SK-N-SH (cell line): ENCODE results near the gene EPB41L2.

Experiments used
- CHD2 ChIP-seq: fragments of 150-350 bp; IDR thresholded peaks from 2 replicates; pipeline ENCODE4 v1.6.1; 2018; ENCODE audit warnings: low read length; ENCODE audit not compliant: partially characterized antibody
- CTCF ChIP-seq: fragments of 200-600 bp; sonication (generic); IDR thresholded peaks from 2 replicates; pipeline ENCODE4 v1.6.1; 2017; ENCODE audit warnings: antibody characterized with exemption, mild to moderate bottlenecking, moderate library complexity
- GATA2 ChIP-seq: sonication (generic); formaldehyde crosslinking; IDR thresholded peaks from 2 replicates; pipeline ENCODE4 v1.5.0; 2020; ENCODE audit warnings: mild to moderate bottlenecking, missing genetic modification reagents
- POLR2AphosphoS5 ChIP-seq: IDR thresholded peaks from 2 replicates; pipeline ENCODE4 v1.6.1; 2012; ENCODE audit warnings: low read depth, low read length
- RFX5 ChIP-seq: IDR thresholded peaks from 2 replicates; pipeline ENCODE4 v1.6.1; 2012; ENCODE audit warnings: mild to moderate bottlenecking, improper control_type of control experiment, low read length
- TAF1 ChIP-seq: IDR thresholded peaks from 2 replicates; pipeline ENCODE4 v1.6.1; 2012; ENCODE audit warnings: low read depth, mild to moderate bottlenecking, low read length, moderate library complexity, borderline replicate concordance
- USF1 ChIP-seq: IDR thresholded peaks from 2 replicates; pipeline ENCODE4 v1.4.0; 2012; ENCODE audit warnings: low read depth, borderline replicate concordance
- TF ChIP-seq, protein P1 (sequence below): IDR thresholded peaks from 2 replicates; pipeline ENCODE4 v1.6.1; 2012; ENCODE audit warnings: mild to moderate bottlenecking, low read depth, low read length, moderate library complexity
- TF ChIP-seq, protein P2 (sequence below): fragments of 150-350 bp; IDR thresholded peaks from 2 replicates; pipeline ENCODE4 v1.6.1; 2017; ENCODE audit warnings: antibody characterized with exemption, low read length, low read depth, borderline replicate concordance

GRCh38 chr6:130934848-130935585 lies 128.0 kb downstream of the EPB41L2 start:
- TF ChIP-seq GATA2 (CRISPR knock-in tag) (no peak), POLR2AphosphoS5 (no peak), CTCF (no peak), RFX5 (no peak), USF1 (no peak), CHD2 (no peak), TAF1 (no peak)
- TF ChIP-seq, protein P1, sequence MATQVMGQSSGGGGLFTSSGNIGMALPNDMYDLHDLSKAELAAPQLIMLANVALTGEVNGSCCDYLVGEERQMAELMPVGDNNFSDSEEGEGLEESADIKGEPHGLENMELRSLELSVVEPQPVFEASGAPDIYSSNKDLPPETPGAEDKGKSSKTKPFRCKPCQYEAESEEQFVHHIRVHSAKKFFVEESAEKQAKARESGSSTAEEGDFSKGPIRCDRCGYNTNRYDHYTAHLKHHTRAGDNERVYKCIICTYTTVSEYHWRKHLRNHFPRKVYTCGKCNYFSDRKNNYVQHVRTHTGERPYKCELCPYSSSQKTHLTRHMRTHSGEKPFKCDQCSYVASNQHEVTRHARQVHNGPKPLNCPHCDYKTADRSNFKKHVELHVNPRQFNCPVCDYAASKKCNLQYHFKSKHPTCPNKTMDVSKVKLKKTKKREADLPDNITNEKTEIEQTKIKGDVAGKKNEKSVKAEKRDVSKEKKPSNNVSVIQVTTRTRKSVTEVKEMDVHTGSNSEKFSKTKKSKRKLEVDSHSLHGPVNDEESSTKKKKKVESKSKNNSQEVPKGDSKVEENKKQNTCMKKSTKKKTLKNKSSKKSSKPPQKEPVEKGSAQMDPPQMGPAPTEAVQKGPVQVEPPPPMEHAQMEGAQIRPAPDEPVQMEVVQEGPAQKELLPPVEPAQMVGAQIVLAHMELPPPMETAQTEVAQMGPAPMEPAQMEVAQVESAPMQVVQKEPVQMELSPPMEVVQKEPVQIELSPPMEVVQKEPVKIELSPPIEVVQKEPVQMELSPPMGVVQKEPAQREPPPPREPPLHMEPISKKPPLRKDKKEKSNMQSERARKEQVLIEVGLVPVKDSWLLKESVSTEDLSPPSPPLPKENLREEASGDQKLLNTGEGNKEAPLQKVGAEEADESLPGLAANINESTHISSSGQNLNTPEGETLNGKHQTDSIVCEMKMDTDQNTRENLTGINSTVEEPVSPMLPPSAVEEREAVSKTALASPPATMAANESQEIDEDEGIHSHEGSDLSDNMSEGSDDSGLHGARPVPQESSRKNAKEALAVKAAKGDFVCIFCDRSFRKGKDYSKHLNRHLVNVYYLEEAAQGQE: no peak
- TF ChIP-seq, protein P2, sequence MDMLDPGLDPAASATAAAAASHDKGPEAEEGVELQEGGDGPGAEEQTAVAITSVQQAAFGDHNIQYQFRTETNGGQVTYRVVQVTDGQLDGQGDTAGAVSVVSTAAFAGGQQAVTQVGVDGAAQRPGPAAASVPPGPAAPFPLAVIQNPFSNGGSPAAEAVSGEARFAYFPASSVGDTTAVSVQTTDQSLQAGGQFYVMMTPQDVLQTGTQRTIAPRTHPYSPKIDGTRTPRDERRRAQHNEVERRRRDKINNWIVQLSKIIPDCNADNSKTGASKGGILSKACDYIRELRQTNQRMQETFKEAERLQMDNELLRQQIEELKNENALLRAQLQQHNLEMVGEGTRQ: no peak
